GM12878 (cell line): ENCODE measurements around the gene MBD5. TPM values are rescaled to one million over a fixed set of nuclear protein-coding genes. Genes with fewer than 3 reads are reported as not detected.

ENCODE experiments used
- ATAC-seq: fragments of 200-7000 bp; cut with Tn5 transposase; 3 replicates; pipeline ENCODE4 v1.9.1; 2020; ENCODE audit warnings: mild to moderate bottlenecking, moderate library complexity
- BruUV-seq: library from RNA; stranded (reverse); fragments of 400-500 nt; replicated peaks from 2 replicates; lab custom pipeline; 2021; lab: Mats Ljungman, UMichigan
- CTCF ChIA-PET: fragments of 300-600 bp; sonication (Branson Sonifier 250); formaldehyde crosslinking; extraction: SDS; loops from one replicate; lab custom pipeline; 2021; ENCODE audit warnings: inconsistent platforms; lab: Yijun Ruan, JAX
- POLR2A ChIA-PET: fragments of 350-600 bp; formaldehyde crosslinking; extraction: SDS; loops from one replicate; lab custom pipeline; 2021; ENCODE audit warnings: inconsistent platforms; lab: Charles Lee
- RAD21 ChIA-PET: fragments of 300-600 bp; sonication (Branson Sonifier 250); formaldehyde crosslinking; loops from one replicate; lab custom pipeline; 2023; ENCODE audit warnings: antibody characterized with exemption; ENCODE audit not compliant: unreplicated experiment; lab: Charles Lee
- SMC1A ChIA-PET: fragments of 300-600 bp; sonication (Branson Sonifier 250); formaldehyde crosslinking; loops from one replicate; lab custom pipeline; 2023; ENCODE audit not compliant: unreplicated experiment, uncharacterized antibody; lab: Charles Lee
- DNase-seq: peaks from one replicate; pipeline ENCODE4 v3.0.0-alpha.2; 2011; ENCODE audit warnings: low read depth, low spot score
- FAIRE-seq: peaks from 3 replicates; lab custom pipeline; 2011; peaks lifted over from hg19 to GRCh38; lab: Jason Lieb, UNC
- H2AFZ ChIP-seq: 2 replicates; pipeline ENCODE4 v1.6.0; 2011; ENCODE audit warnings: low read depth, low read length, control low read depth; ENCODE audit not compliant: control insufficient read depth
- H3K27ac ChIP-seq: 2 replicates; pipeline ENCODE4 v1.5.1; 2011; ENCODE audit warnings: control low read depth; ENCODE audit not compliant: control insufficient read depth, insufficient read depth
- H3K27me3 ChIP-seq, 2 experiments: replicated peaks in 1 of 2; 2 replicates each; pipeline versions ENCODE4 v1.6.0 to v1.6.1; 2011; ENCODE audit warnings: low read length in 1 of 2; ENCODE audit not compliant: control insufficient read depth in 2 of 2, insufficient read depth in 2 of 2
- H3K36me3 ChIP-seq, 2 experiments: 2 replicates each; pipeline ENCODE4 v1.5.1; 2011; ENCODE audit warnings: low read length in 1 of 2; ENCODE audit not compliant: control insufficient read depth in 2 of 2, insufficient read depth in 2 of 2
- H3K4me1 ChIP-seq: 2 replicates; pipeline ENCODE4 v1.6.1; 2011; ENCODE audit warnings: mild to moderate bottlenecking, low read length, moderate library complexity, mixed read lengths; ENCODE audit not compliant: control insufficient read depth, insufficient read depth
- H3K4me2 ChIP-seq: 2 replicates; pipeline ENCODE4 v1.6.0; 2011; ENCODE audit warnings: control low read depth; ENCODE audit not compliant: control insufficient read depth, insufficient read depth
- H3K4me3 ChIP-seq: fragments of 200-600 bp; sonication (generic); 2 replicates; pipeline ENCODE4 v1.5.1; 2016
- H3K79me2 ChIP-seq: 2 replicates; pipeline ENCODE4 v1.6.0; 2011; ENCODE audit warnings: low read length; ENCODE audit not compliant: control insufficient read depth, insufficient read depth
- H3K9ac ChIP-seq: 2 replicates; pipeline ENCODE4 v1.8.0; 2011; ENCODE audit warnings: low read length, control low read depth, mixed read lengths; ENCODE audit not compliant: control insufficient read depth, insufficient read depth
- H3K9me3 ChIP-seq: replicated peaks from 3 replicates; pipeline ENCODE4 v1.5.1; 2011; ENCODE audit warnings: mild to moderate bottlenecking, low read length; ENCODE audit not compliant: control insufficient read depth, insufficient read depth
- H4K20me1 ChIP-seq: 2 replicates; pipeline ENCODE4 v1.6.0; 2011; ENCODE audit not compliant: control insufficient read depth, insufficient read depth
- BMI1 ChIP-seq: fragments of 450-650 bp; IDR thresholded peaks from 2 replicates; pipeline ENCODE4 v1.6.1; 2016; ENCODE audit warnings: mild to moderate bottlenecking, moderate library complexity, borderline replicate concordance
- BRCA1 ChIP-seq: IDR thresholded peaks from 2 replicates; pipeline ENCODE4 v1.6.1; 2011; ENCODE audit warnings: low read depth, low read length, improper control_type of control experiment
- CHD4 ChIP-seq: fragments of 200-600 bp; sonication (generic); IDR thresholded peaks from 2 replicates; pipeline ENCODE4 v1.6.1; 2016; ENCODE audit warnings: mild to moderate bottlenecking
- E2F4 ChIP-seq: IDR thresholded peaks from 2 replicates; pipeline ENCODE4 v1.6.1; 2012; ENCODE audit warnings: low read depth, low read length, improper control_type of control experiment
- MXI1 ChIP-seq: fragments of 150-350 bp; IDR thresholded peaks from 2 replicates; pipeline ENCODE4 v1.6.1; 2011; ENCODE audit warnings: low read depth, mild to moderate bottlenecking, inconsistent platforms, low read length, improper control_type of control experiment
- NBN ChIP-seq: fragments of 450-650 bp; IDR thresholded peaks from 2 replicates; pipeline ENCODE4 v1.6.1; 2016
- NFXL1 ChIP-seq: fragments of 450-650 bp; IDR thresholded peaks from 2 replicates; pipeline ENCODE4 v1.6.1; 2017; ENCODE audit warnings: antibody characterized with exemption, mild to moderate bottlenecking, borderline replicate concordance
- NR2C1 ChIP-seq: fragments of 450-650 bp; IDR thresholded peaks from 2 replicates; pipeline ENCODE4 v1.6.1; 2017; ENCODE audit warnings: antibody characterized with exemption, mild to moderate bottlenecking, moderate library complexity
- POLR2AphosphoS5 ChIP-seq: IDR thresholded peaks from 2 replicates; pipeline ENCODE4 v1.6.1; 2011; ENCODE audit warnings: mild to moderate bottlenecking, low read length, inconsistent platforms
- RAD21 ChIP-seq: IDR thresholded peaks from 2 replicates; pipeline ENCODE4 v1.6.1; 2011; ENCODE audit warnings: mild to moderate bottlenecking, low read depth, low read length, moderate library complexity; ENCODE audit not compliant: insufficient read depth
- SMC3 ChIP-seq: IDR thresholded peaks from 2 replicates; pipeline ENCODE4 v1.6.1; 2011; ENCODE audit warnings: low read length, improper control_type of control experiment, borderline replicate concordance
- SREBF1 ChIP-seq: IDR thresholded peaks from 2 replicates; pipeline ENCODE4 v1.6.1; 2012; ENCODE audit warnings: mild to moderate bottlenecking, low read length
- STAT1 ChIP-seq: fragments of 450-650 bp; conservative IDR thresholded peaks from 2 replicates; pipeline ENCODE4 v1.6.1; 2014; ENCODE audit warnings: antibody characterized with exemption, mild to moderate bottlenecking
- TCF7 ChIP-seq: IDR thresholded peaks from 2 replicates; pipeline ENCODE4 v1.6.1; 2014; ENCODE audit warnings: antibody characterized with exemption, borderline replicate concordance
- ZBTB4 ChIP-seq: fragments of 450-650 bp; formaldehyde crosslinking; IDR thresholded peaks from 2 replicates; pipeline ENCODE4 v1.4.0; 2022; ENCODE audit warnings: mild to moderate bottlenecking, moderate library complexity
- ZZZ3 ChIP-seq: IDR thresholded peaks from 2 replicates; pipeline ENCODE4 v1.6.1; 2011; ENCODE audit warnings: low read depth; ENCODE audit not compliant: control insufficient read depth, insufficient read length
- WGBS: methylation state at CpG from one replicate; pipeline ENCODE4 v1.1.6; 2016; ENCODE audit warnings: low lambda C conversion rate; ENCODE audit not compliant: insufficient replicate concordance, insufficient coverage; ENCODE audit errors: missing lambda C conversion rate; 5-methylcytosine and 5-hydroxymethylcytosine counted together
- in situ Hi-C: fragments of 300-500 bp; cut with MboI; formaldehyde crosslinking; loops from 9 replicates; pipeline ENCODE4 v1.14.3; 2018; ENCODE audit warnings: mixed read lengths
- intact Hi-C: fragments of 100-400 bp; cut with micrococcal nuclease; formaldehyde crosslinking; loops from one replicate; pipeline ENCODE4 v1.14.2; 2022; ENCODE audit not compliant: unreplicated experiment
- polyA plus RNA-seq, 11 experiments: library from polyadenylated mRNA; depleted of rRNA in 4 of 11; unstranded in 6 of 11; stranded (reverse) in 5 of 11; fragments of >200 nt; fragmentation: Nextera tagmentation in 4 of 11; fragmentation: Illumina TruSeq in 1 of 11; extraction: Ambion mirVana in 4 of 11; extraction: Trizol in 1 of 11; gene quantifications; 1 replicate in 1 of 11; 2 replicates in 10 of 11; pipeline versions ENCODE4 v1.2.1 to v1.2.3, GENCODE V29; 2011 to 2016; ENCODE audit warnings: inconsistent platforms in 2 of 11, missing spikeins in 2 of 11, low read depth in 1 of 11
- total RNA-seq, 4 experiments: library from RNA; depleted of rRNA in 3 of 4; stranded (reverse); fragments of >200 nt in 3 of 4; fragmentation: Illumina TruSeq in 1 of 4; extraction: Trizol in 1 of 4; gene quantifications; 2 replicates each; pipeline versions ENCODE4 v1.2.1 to v1.2.3, GENCODE V29; 2013 to 2021

Gene MBD5
- total and polyA plus RNA-seq, 10 of the 15 experiments (the other 5 are each of a cell fraction or from before 2014, with no cell fraction given): 7.4 to 58.0 (median 21.2) TPM

DNA sequence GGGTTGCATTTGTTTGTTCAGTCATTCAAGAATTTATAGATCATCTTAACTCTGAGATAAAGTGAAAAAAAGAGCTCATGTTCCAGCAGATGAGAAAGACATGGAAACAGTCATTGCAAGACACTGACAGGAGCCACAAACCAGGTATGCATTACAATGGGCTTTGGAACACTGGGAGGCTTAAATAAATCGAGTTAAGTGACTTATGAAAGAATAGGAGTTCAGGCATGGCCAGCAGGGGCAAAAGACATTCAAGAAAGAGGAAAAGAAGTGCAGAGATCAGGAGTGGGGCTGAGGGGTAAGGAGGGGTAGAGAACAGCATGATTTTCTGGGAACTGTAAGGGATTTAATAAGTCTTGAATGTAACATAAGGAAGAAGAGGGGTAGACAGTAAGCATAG, 502.4 kb downstream of the MBD5 start:
- ChIA-PET CTCF (interaction anchor here (0.7 to 5.4 kb wide), 2 partner anchors 12 to 14 kb away, joined by 3 to 18 read pairs; no protein-coding TSS in a partner anchor), SMC1A (interaction anchor here (1.1 to 1.5 kb wide), 2 partner anchors 15 to 67 kb away, joined by 3 to 4 read pairs; no protein-coding TSS in a partner anchor), POLR2A (no interaction called here), RAD21 (interaction anchor here (0.6 kb wide), 1 partner anchor 548 kb away, joined by 4 read pairs; no protein-coding TSS in a partner anchor)
- no peaks in the 10 kb centered on the region for H3K79me2 ChIP-seq
- TF ChIP-seq BRCA1 (no peak), CHD4 (no peak), MXI1 (no peak), ZZZ3 (no peak), SMC3 (no peak), TCF7 (no peak), SREBF1 (no peak), NR2C1 (no peak), BMI1 (no peak), NFXL1 (no peak), RAD21 (no peak), ZBTB4 (no peak), NBN (no peak), POLR2AphosphoS5 (no peak), E2F4 (no peak), STAT1 (no peak)
- no peaks in the 10 kb centered on the region for H3K9me3 ChIP-seq
- no peak overlapping the region for H2AFZ ChIP-seq
- H3K27me3 ChIP-seq: no peaks in the 10 kb centered on the region
- no peak overlapping the region for H3K4me2 ChIP-seq
- peaks cover 4% of the 10 kb centered on the region for H3K4me1 ChIP-seq
- BruUV-seq: no TSS peak
- FAIRE-seq (no peak), DNase-seq (no peak), ATAC-seq (no peak)
- H3K9ac ChIP-seq: no peak overlapping the region
- H3K36me3 ChIP-seq: no peaks in the 10 kb centered on the region
- H3K27ac ChIP-seq: no peak overlapping the region
- no peak overlapping the region for H3K4me3 ChIP-seq
- 0% methylated on average over 1 of the region's 1 CpG for WGBS
- H4K20me1 ChIP-seq: no peaks in the 10 kb centered on the region
- in situ Hi-C loops: no loop called here
- intact Hi-C loops: no loop called here
